Brain pericyte (primary cell): ENCODE results near the gene TAOK2.
"Not testable (repeated sequence)": the region's sequence is repeated elsewhere in the genome, so short reads cannot be mapped to it uniquely, and the experiment has no call there.

Source experiments
- DNase-seq: peaks from one replicate; pipeline ENCODE4 v3.0.0-alpha.2; 2012; ENCODE audit warnings: low read depth, low spot score

Gene TAOK2

DNA sequence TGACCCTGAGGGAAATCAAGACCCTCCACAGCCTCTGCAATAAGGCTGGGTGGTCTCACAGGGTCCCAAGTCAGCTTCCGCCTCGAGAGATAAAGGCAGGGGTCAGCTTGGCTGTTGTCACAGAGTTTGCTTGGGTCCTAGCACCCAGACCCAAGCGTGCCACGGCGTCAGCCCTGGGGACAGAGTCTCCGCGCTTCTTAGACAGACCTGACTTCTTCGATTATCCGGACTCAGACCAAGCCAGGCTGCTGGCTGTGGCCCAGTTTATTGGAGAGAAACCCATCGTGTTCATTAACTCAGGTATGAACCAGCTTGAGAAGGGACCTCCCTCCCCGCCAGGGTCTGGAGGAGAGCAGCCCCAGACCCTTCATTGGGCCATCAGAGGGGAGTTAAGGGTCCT is 49.9 kb downstream of the TAOK2 start:
- DNase-seq, result no peak

DNA sequence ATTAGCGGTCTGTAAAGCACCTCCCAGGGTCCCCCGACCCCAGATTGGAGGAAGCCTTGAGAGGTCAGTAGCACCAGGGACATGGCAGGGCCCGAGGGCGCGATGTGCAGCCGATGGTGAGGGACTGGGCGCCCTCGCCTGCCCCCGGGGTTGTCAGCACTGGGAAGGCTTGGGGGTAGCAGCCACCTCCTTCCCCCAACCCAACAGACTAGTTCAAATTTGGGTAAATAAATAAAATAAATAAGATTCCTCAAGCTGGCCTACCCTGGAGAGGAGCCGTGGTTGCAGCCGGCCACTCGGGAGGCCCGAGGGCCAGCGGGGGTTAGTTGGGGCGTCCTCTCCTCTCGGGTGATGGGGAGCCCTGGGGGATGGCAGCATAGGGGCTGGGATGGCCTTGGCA is 50.8 kb downstream of the TAOK2 start:
- DNase-seq, result no peak

DNA sequence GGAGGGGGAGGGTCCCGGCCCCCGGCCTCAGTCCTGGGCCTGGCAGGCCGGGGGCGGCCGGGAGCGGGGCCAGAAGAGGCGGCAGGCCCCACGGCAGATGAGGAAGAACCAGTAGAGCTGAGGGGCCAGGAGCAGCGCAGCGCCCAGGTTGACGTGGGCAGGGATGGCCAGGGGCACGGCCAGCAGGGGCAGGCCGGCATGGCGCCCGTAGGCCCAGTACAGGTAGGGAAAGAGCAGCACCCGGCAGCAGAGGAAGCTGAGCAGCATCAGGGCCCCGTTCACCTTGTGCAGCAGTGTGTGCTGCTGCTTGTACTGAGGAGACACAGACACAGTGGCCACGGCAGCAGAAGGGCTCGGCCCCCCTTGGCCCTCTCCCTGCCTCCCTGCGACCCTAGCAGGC is 51.5 kb downstream of the TAOK2 start:
- no peak for DNase-seq

DNA sequence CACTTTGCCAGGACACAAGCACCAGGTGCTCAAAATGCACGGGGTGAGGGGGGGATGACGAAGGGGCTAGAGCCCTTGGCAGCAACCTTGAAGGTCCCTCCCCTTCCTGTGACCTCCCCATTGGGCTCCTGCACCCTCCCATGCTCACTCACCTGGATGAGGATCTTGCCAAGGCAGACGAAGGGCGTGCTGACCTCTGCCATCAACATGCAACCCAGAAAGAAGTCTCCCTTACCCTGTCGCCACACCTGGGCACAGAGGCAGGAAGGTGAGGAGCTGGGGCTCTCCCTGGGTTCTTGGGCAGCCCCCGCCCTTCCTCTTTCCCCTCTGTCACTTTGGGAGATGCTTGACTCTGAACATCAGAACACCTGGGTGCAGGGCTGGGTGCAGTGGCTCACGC is 51.9 kb downstream of the TAOK2 start:
- no peak for DNase-seq

DNA sequence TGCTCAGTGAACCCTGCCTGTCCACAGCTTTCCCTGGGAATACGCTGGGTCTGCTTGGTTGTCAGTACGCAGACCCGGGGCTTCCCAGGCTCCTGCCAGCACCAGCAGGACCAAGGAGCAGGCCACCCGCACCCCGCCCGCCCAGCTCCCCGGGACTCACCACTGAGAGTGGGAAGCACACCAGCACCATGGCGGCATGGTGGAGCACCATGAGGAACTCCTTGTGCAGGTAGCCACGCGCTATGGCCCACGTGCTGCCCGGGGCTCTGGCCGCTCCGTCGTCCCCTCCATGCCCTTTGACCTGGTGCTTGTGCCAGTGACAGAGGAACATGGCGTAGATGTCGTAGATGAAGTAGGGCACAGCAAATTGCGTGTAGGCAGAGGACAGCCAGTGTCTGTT is 52.8 kb downstream of the TAOK2 start:
- no peak for DNase-seq

DNA sequence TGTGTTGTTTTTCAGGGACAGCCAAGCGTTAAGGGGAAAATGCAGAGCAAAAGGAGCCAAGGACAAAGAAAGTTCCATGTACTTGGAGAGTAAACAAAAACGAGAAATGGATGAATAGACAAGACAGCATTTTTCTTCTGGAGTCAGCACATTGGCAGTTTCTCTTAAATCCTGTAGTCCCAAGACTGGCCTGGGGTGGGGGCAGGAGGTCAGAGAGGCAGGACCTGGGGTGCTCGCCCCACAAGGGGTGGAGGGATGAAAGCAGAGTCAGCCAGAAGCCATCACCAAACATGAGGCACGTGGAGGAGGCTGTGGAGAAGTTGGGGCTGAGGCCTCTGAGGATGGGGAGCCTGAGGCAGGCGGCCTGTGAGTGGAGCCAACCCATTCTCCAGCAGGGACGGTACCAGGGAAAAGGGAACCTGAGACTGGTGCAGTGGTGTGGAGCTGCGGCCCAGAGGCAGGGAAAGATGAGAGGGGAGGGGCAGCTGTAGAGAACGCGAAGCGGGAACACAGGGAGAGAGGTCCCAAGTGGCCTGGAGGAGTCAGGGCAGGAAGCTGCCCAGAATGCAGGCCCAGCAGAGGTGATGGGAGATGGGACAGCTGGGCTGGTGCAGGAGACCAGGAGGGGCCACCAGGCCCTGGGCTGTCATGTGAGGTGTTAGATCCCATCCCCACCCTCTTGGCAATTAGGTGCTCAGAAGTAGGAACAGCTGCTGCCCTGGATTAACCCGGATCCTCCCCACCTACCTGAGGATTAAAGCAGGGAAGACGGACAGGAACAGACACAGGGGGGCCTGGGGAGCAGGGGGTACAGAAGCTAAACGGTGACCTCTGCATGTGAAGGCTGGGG is 54.1 kb downstream of the TAOK2 start:
- no peak for DNase-seq

DNA sequence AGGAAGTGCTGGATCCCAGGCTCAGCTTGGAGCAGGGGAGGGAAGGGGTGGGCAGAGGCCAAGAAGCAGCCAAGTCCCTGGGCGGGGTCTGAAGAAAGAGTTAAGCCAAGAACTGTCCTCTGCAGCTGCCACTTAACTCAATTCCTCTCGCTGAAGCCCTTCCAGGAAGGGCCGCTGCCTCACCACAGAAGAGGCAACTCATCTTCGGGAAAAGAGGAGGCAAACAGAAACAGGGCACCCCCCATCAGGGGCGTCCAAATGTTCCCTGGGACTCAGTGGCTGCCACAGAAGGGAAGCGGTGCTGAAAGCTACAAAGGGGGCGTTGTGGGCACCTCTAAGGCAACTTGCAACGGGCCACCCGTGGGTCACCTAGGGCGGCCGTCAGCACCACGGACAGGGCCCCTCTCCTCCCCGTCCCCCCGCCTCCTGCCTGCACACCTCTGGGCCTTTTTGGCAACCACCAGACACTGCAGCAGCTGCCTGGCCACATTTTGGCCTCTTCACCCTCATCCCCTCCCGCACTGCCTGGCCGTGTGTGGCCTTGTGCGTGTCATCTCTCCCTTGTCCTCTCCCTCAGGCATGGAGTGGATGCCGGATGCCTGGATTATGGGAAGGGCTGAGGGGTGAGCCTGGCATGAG is 54.9 kb downstream of the TAOK2 start:
- DNase-seq, result no peak

DNA sequence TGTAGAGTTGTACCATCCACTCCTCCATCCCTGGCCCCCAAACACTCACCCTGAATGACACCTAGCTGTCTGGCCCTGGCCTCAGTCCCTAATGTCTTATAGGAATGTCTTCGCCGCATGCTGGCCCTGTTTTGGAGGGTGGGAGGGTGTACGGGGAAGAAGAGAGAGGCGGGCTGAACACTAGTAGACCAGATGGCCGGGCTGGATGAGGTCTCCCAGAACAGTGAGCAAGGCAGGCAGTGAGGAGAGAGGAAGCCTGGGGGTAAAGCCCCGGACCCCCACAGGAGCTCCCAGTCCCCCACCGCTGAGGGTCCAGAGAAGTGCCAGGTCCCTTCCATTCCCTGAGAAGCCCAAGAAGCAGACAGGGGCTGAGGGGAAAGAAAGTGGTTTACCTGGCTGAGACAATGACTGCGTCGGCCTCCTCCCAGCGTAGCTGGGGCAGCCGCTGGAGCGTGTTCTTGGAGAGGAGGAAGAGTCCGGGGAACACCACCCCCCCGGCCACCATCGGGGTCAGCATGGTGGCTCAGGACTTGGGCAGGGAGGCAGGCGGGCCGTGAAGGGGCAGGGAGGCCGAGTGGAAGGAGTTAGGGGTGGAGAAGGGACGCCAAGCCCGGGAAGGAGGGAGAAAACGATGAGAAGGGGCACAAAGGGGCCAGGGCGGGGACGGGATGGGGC is 56.5 kb downstream of the TAOK2 start:
- no peak for DNase-seq

DNA sequence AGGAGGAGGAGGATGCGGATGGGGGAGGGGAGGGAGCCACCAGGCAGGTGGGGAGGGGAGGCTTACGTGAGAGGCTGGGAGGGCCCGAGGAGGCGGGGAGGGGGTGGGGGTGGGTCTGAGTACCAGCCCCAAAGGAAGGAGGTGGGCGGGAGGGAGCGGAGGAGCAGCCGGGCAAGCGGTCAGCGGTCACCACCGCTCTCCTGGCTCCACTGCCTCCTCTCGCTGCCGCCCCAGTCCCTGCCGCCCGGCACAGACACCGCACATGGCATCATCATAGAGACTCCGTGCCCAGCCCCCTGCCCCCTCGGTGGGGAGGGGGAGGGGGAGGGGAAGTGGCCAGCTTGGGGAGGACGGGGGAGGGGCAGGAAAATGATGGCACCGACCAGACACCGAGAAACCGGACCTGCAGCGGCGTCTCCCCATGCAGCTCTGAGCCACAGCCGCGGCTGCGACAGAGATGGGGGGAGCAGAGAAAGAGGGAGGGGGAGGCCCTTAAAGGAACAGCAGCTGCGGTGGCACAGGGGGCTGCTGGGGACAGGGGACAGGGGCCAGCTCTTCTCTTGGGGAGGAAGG is 57.3 kb downstream of the TAOK2 start, which contains the start of gene TLCD3B:
TLCD3B (minus strand) TSS at position 431 of the 573 bp plus-strand sequence. CDS start 744 bp downstream, outside the sequence.
- DNase-seq, result no peak

DNA sequence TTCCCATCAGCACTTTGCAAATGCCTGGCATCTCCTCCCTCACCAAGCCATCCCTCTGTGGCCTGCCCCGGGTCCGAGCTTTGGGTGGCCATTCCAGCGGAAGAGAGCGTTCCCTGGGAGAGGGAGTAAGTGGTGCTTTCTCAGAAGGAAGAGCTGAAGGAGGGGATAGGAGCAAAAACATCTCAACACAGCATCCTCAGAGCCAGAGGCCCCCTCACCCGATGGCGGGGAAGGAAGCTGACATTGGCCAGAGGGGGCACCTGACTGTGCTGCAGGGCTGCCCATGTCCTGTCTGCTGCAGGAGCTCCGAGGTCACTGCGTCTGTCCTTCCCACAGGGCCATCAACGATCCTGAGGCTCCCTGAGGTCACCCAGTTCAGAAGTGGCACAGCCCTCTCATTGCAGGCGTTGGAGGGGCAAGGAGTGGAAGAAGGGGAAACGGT is 57.8 kb downstream of the TAOK2 start:
- no peak for DNase-seq

DNA sequence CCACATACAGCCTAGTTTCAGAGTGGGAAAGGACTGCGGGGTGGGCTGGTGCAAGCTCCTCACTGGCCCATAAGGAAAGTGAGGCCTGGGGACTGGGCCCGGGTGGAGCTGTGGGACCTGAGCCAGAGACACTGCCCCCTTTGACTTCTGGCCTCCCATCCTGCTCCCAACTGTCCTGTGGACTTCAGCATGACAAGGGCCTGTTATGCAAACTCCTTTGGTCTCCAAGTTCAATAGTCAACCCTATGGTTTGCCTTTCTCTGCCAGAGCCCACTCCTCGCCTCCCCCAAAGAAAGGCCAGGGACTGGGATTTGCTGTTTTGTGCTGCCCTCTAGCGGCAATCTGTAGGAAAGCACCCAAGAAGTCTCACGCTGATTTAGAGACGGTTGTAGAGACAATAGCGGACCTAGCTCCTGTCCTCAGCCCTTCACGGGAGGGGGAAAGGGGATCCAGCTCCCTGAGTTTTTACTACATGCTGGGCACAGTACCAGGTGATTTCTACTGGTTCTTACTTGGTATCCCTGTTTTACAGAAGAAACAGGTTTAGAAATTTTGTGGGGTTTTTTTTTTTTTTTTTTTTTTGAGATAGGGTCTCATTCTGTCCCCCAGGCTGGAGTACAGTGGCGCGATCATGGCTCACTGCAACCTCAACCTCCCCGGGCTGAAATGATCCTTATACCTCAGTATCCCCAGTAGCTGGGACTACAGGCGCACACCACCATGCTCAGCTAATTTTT is 58.6 kb downstream of the TAOK2 start:
- no peak for DNase-seq

DNA sequence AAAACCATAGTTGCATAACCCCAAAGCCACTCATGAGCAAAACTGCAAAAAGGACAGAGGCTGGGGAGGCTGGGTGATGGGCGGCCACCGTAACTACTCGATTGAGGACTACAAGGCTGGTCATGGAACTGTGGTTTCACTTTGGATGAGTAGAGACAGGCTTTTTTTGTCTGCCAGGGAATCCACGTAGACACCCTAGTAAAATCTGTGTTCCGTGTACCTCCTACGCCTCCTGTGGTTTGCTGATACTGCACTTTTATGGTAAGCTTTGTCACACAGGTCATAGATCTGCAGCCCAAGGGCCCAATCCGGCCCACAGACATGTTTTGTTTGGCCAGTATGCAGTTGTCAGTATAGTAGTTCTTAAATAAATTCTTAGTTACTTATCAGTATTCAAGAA is 59.6 kb downstream of the TAOK2 start:
- DNase-seq, result no peak

DNA sequence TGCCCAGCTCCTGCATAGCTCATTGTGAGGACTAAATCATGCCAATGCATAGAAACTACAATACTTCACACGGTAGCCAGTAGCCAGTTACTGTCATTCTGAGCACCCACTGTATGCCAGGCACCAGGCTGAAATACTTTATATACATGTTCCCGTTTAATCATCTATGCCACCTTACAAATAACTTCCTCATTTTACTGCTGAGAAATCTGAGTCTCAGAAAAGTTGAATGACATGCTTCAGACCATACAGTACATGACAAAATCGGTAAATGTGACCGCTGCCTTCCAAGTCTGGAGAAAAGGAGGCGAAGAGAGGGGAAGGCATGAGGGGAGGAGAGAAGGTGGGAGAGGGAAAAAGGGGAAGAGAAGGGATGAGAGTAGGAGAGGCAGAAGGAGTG is 66.6 kb downstream of the TAOK2 start:
- DNase-seq, result no peak

DNA sequence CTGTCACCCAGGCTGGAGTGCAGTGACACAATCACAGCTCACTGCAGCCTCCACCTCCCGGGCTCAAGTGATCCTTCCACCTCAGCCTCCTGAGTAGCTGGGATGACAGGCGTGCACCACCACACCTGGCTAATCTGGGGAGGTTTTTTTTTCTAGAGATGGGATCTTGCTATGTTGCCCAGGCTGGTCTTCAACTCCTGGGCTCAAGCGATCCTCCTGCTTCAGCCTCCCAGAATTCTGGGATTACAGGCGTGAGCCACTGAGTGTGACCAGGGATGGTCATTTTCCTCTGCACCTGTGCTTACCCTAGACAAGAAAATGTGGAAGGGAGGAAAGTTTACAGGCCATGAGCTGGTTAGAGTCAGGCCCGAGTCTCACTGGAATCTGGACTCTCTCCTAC is 67.0 kb downstream of the TAOK2 start:
- not testable (repeated sequence) for DNase-seq

DNA sequence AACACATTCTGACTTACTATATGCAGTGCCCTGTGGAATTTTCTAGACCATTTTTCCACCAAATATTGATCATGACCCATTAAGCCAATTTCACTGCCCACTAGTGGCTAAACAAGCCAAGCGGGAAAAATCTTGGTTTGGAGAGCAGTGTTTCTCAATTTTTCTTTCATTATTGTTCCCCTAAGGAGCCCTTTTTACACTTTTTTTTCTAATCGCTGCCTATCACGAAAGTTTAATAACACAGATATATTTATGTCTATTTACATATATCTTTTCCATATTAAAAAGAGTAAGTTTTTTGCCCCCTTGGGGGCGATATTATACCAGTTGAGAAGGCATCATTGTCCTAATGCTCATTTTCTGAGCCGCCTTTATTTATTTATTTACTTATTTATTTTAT is 68.2 kb downstream of the TAOK2 start:
- no peak for DNase-seq
